ENCODE measurements around the gene GNAL.
A peak's percentile ranks its signal among the peaks of the same experiment; 100 is the strongest.

Gene GNAL

DNA sequence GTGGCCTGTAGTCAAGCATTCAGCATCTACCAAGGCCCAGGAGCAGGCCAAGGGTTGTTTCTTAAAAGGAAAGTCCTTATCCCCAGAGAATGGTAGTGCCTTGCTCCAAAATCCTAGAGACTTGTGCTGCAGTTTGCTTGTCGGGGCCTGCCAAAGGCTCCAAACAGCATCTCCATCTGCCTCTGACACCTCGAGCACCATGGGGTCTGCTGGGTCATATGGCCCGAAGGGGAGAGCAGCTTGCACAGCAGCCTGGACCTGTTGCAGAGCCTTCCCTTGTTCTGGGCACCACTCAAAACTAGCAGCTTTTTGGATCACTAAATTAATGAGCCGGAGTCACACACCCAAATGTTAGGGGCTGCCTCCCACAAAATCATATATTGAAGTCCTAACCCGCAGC lies 35.7 kb downstream of the GNAL start:
- no peak for DNase-seq (ENCODE audit: low read depth, low spot score)

DNA sequence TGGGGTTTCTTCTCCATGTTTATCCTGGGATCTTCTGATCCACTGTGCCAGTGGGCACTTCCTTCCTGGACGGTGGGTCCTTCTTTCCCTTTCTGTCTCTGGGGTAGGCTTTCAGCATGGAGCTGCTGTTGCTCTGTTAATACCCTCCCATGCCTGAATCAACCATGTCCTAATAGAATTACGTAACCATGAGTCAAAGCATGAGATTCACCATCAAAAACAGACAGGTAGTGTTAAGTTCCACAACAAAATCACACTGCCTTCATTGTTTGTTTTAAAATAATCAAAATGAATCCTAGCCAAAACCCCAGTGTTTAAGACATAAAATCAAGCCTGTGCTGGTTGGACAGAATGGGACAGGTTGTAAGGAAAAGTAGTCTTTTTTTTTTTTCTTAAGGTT lies 37.5 kb downstream of the GNAL start:
- DNase-seq (ENCODE audit: low read depth, low spot score) = no peak

DNA sequence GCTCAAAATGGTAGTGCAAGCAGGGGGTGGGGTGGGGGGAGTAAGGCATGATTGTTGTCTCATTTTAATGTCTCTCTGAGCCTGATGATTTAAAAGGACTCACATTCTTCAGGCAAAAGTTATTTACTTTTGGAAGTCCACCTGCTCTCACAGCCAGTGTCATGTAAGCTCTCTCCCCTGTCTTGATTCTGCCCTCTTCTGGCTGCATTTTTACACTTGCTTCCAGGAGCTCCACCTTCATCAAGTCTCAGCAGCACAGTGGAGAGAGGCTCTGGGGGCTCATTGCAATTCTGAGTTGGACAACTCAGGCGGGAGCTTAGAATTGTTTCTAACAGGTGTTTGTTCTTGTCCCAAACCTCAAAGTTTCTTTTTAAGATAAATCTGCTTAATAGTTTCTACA lies 39.2 kb downstream of the GNAL start:
- no peak for DNase-seq (ENCODE audit: low read depth, low spot score)

DNA sequence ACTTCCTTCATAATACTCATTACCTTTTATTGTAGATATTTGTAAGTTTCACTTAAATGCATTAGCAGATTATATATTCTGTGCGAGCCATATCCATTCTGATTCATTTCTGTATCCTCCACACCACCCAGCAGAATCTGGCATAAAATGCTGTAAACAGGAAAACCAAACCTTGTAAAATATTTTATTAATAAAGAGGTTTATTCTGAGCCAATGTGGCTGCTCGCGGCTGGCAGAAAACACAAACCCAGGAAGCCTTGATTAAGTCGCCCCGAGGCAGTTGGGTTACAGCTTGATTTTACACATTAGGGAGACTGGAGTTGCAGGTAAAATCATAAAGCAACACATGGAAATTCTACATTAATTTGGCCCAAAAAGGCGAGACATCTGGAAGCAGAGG lies 40.5 kb downstream of the GNAL start:
- DNase-seq (ENCODE audit: low read depth, low spot score) = no peak

DNA sequence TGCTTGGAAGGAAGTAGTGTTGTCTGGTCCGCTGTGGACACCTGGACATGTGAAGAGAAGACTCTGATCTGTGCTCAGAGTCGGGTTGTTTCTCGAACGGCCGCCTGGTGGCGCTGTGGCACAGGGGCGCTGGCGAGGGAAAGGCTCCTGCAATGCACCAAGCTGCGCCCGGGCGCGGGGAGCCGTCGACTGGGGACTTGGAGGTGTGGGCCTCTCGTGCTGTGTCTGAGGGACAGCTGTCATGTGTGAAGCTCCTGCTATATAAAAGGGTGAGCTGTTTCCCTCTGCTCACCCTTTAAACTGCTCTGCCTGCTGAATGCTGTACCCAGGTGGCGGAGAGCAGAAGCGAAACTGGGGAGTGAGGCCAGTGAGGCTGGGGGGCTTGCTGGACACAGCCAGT lies 44.0 kb downstream of the GNAL start:
- DNase-seq (ENCODE audit: low read depth, low spot score) = peak; percentile 43

DNA sequence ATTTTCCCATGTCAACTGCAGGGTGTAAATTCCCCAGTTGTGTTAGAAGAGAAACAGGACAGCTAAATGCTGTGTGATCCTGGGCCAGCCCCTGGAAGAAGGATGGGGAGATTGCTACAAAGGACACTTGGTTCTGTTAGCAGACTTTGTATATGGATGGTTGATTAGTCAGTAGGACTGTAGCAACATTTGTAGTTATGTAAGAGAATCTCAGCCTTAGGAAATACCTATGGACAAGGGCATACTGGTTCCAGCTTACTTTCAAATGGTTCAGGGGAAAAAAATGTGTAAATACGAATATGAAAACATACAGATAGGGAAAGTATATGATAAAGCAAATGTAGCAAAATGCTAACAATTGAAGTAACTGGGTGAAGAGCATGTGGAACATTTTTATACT lies 47.6 kb downstream of the GNAL start:
- no peak for DNase-seq (ENCODE audit: low read depth, low spot score)

DNA sequence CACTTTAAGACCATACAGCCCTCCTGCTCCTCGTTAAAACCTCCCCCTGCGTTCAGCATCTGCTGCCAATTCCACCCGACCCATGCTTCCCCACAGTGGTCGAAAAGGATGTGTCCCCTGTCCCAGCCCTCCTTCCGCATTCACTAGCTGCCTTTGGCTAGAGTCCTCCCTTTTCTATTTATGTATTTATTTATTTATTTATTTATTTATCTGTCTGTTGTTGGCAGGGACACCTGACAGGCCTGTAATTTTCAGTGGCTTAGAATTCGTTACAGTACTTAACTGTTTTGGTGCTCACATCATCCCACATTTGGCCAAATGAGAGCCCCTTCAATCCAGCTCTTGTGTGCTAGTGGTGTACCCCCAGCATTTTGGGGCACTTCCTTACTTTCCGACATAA lies 50.8 kb downstream of the GNAL start:
- DNase-seq (ENCODE audit: low read depth, low spot score) = no peak

DNA sequence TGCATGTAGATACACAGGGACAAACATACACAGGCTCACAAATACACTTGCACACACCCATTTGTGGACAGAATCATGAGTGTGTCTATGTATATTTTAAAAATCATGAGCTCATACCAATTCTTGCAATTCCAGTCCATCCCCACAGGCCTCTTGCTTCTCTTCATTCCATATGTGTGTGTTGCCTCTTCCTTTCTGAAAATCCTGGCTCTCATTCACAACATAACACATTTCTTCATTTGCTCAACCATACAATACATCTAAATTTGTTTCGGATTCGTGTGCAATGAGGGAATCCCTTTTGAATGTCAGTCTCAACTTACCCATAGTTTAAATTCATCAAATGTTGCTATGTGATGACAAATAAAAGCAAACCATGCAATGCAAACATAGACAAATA lies 51.4 kb downstream of the GNAL start:
- DNase-seq (ENCODE audit: low read depth, low spot score) = no peak

DNA sequence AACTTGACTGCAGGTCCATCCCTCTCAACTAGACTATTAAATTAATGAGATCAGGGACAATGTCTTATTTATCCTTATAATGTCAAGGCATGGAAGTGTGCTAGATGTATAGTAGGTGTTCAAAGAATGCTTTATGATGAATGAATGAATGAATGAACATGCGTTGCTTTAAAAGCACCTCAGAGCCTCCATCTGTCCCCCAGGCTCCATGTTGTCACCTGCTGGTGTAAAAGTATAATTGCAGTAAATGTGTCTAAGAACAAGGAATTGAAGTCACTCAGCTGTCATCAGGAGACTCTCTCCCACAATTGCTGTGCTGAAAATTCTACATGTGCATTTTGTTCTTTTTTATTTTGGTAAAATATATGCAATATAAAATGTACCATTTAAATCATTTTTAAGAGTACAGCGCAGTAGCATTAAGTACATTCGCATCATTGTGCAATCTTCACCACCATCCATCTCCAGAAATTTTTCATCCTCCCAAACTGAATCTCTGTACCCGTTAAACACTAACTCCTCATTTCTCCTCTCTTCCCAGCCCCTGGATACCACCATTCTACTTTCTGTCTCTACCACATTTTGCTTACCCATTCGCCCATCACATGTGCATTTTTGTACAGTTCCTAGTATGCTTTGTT lies 52.6 kb downstream of the GNAL start:
- no peak for DNase-seq (ENCODE audit: low read depth, low spot score)

DNA sequence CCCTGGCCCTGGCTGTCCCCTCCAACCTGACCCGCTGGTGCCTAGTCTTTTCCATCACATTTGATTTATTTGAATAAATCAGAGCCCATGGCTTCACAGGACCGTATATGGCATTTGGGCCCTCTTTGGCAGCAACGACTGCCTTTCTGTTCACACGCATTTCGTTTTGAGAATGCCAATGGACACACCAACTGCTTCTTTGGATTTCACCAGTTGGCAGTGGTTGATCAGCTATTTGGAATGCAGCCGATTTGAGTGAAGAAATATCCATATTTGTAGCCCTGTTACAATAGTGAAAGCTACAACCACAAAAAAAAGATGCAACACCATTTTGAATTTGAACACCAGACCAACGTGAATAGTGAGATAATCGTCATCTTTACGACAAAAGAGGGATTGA lies 56.5 kb downstream of the GNAL start:
- DNase-seq (ENCODE audit: low read depth, low spot score) = no peak

DNA sequence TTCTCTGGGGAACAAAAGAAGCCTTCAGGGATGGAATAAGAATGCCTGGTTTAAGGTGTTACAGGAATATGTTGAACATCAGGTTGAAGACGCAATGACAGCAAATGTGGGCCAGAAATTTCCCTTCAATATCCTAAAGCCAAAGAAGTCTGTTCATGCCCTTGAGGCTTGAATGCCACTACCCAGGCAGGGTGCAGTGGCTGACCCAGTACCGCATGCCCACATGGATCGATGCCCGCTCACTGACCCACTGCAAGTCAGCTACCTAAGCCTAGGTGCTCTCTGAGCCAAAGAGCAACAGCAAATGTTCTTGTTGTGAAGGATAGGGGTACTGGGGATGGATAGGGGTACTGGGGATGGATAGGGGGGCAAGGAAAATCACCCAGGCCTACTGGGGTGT lies 58.2 kb downstream of the GNAL start:
- no peak for DNase-seq (ENCODE audit: low read depth, low spot score)

DNA sequence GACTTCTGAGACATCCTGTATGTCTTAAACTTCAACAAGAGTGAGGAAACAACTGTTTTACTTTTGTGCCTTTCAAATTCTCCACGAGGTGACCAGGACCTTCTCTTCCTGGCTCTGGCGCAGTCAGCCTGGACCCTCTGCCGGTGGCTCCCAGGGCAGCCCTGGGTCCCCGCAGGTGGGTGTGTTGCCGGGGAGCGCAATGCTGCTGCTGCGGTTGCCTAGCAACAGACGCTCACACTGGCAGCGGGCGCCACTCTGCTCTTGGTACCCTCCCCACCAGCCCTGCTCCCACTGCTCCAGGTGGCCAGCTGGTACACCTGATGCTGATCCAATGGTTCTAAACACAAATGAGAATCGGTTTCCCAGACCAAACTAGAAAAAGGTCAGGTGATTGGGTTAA lies 58.7 kb downstream of the GNAL start:
- no peak for DNase-seq (ENCODE audit: low read depth, low spot score)

DNA sequence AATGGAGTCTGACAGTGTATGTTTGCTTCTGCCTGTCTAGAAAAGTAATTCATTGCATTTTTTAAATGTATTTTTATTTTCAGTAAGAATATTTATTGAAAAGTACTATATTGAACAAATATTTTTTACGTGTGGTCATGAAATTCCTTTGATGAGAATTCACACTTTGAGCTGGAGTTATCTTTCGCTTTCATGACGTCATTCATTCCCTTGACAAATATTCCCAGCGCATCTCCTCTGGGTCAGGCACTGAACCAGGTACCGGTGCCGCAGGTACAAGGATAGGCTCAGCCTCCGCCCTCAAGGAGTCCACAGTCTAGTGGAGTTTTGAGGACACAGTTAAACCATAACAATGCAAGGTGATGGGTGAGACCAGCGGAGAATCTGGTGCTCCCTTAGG lies 60.2 kb downstream of the GNAL start:
- DNase-seq (ENCODE audit: low read depth, low spot score) = no peak

DNA sequence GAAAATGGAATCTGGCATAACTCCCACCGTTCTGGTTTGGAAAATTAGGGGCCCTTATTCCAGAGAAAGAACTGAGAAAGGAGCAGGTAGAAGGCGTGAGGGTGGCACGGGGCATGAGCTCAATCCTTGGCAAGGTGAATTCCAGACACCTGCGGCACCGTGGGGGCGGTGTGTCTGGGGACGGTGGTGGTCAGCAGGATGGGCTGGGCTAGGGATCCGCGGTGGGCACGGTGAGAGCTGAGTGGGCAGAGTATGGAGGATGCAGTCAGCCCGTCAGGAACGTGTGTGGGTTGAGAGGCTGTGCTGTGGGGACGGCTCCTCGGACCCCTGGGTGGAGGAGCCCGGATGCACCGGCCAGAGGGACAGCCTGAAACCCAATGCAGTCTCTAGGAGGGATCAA lies 61.1 kb downstream of the GNAL start:
- no peak for DNase-seq (ENCODE audit: low read depth, low spot score)

DNA sequence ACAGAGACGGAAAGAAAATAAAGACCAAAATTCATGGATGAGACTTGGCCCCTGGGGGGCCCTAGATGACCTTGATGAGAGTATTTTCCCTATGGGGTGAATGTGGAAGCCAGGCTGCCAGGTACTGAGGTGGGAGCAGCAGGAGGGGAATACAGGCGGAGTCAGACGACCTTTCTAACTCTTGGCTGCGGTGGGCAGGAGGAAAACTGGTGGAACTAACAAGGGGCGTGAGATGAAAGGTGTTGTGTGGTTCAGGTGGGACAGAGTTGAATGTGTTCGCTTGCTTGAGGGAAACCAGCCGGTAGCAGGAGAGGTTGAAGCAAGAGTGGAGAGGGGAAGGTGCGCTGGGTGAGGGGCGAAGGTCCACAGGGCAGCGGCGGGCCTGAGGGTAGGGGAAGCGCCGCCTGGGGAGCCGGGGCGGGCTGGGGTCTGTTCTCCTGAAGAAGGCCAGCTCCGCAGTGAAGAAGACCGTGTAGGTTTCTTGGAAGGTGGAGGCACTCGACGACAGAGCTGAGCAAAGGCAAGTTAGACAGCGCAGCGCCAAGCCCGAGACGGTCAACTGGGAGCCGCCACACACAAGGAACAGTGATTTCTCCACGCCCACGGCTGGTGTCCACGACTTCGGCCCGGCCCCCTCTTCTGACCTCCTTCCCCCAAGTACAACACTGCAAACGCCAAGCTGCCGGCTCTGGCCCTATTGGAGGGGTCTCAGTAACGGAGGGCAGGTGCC lies 61.7 kb downstream of the GNAL start:
- no peak for DNase-seq (ENCODE audit: low read depth, low spot score)

DNA sequence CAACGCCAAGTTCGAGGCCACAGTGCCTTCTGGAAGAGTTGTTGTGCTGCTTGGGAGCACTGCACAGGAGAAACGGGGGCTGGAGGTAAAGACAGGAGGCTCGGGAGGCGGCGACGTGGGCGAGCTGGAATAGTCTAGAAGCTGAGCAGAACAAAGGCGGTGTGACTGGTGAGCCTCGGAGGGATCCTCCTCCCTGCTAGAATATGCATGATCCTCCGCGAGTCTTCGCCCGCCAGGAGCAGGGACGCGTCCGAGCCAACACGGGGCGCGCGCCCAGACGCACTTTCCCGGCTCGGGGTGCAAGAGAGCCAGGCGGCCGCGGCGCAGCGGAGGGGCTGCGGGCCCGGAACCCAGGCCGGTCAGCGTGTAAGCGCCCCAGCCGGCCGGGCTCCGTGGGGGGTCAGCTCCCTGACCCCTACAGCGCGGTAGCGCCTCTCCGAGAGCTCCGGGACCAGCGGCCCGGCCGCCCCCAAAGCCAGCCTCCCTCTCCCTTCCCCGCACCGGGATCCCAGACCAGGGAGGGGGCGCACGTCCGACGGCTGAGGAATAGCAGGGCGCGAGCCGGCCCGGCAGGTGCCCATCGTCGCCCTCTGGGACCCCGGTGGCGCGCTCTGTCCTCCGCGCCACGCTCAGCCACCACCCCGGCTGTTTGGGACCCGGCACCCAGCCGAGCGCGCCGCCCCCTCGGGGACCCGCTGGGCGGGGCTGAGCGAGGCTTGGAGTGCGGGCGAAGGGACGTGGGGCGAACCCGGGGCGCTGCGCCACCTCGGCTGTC lies 62.5 kb downstream of the GNAL start:
- no peak for DNase-seq (ENCODE audit: low read depth, low spot score)

DNA sequence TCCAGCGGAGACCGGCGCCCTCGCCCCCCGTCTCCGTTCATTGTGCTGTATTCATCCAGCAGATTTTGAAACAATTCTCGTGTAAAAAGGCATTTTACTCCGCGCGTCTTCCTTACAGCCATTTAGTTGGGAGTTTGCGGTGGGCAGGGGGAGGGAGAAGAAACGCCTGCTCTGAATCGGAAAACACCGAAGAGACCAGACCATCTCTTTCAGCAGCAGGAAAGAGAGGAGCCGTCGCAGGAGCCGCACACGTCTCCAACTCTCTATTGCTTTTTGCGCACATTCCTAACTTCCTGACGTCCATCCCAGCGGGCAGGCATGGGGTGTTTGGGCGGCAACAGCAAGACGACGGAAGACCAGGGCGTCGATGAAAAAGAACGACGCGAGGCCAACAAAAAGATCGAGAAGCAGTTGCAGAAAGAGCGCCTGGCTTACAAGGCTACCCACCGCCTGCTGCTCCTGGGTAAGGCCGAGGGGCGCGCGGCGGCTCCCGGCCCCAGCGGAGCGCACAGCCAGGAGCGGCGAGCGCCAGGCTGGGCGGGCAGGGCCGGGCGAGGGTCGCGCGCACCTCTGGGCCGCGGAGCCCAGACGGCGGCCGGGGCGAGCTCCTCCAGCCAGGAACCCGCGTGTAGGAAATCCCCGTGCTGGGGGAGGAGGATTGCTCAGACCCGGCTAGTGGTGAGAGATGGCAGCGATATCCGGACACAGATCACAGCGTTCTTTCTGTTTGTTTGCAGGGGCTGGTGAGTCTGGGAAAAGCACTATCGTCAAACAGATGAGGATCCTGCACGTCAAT lies 63.2 kb downstream of the GNAL start:
- DNase-seq (ENCODE audit: low read depth, low spot score) = no peak

DNA sequence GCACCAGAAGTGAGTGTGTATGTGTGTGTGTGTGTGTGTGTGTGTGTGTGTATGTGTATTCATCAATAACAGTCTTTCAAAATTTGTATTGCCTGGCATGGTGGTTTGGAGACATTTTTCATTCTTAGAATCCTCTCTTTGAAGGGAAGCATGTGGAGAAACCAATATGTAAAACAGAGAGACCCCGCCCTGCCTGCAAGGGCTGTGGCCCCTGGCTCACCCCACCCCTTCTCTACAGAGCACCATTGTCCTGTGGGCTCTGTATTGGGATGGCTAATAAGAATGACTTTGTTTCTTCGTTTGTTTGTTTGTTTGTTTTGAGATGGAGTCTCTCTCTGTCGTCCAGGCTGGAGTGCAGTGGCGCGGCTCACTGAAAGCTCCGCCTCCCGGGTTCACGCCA lies 65.9 kb downstream of the GNAL start:
- no peak for DNase-seq (ENCODE audit: low read depth, low spot score)

DNA sequence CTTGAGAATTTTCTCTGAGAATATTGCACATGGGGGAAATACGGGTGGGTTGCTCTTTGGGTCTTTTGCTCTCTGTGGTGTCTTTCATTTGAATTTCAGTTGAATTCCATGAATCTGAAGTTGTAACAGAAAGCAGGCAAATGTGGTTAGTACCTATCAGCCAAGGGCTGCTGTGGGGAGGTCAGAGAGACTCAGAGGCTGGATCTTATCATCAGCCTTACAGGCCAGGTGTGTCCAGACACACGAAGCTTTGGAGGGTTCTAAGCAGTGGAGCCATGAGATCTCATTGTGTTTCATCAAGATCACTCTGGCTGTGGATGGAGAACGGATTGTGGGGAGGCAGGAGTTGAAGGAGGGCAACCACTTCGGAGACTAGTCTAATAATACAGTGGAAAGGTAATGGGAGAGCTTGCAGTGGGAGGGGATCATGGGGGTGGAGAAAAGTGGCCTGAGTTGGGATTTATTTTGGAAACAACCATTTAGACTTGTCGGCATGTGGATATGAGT lies 68.1 kb downstream of the GNAL start:
- DNase-seq (ENCODE audit: low read depth, low spot score) = no peak

DNA sequence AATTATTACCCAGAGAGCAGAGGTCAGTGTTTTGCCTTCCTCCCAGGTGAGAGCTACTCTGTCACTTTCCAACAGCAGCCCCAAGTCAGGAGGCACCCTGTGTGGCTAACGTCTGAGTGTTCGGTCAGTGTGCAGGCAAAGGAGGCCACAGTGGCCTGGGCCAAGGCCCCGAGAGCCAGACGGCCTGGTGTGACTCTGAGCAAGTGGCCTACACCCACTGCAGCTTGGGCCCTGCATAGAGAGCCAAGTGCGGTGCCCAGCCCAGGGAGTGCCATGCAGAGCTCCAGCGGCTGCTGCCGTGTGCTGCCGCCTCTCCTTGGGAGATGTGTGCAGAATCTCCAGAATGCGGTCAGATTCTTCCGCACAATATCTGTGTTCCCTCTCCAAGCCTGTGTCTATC lies 70.4 kb downstream of the GNAL start:
- no peak for DNase-seq (ENCODE audit: low read depth, low spot score)

DNA sequence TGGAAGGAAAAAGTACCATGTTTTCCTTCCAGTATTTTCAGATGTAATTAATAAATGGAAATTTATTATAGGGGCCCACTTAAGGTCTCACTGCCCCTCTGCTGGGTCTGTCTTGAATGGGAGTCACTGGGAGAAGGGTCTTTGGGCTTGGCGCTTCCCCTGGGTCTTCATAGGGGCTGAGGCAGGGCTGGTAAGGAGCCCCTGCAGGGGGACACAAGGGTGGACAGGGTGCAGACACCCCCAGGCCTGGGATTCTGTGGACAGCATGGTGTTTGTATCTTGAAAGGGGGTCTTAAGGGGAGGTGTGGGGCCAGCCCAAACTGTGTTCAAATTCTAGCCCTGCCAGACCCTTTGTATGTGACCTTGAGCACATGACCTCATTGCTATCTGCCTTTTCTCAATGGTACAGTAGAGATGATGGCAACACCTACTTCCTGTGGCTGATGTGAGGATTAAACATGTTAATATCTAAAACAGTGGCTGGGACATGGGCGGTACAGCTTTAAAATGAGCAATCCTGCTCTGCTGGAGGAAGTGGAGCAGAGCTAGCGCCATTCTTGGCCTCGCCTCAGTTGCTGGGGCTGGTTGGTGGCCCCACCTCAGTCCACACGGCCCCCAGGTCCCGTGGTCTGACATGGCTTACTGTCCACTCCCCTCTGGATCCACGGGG lies 71.6 kb downstream of the GNAL start:
- DNase-seq (ENCODE audit: low read depth, low spot score) = no peak

All from smooth muscle cell of the brain vasculature (primary cell).